Activated naive CD8-positive, alpha-beta T cell (primary cell): ENCODE measurements around the gene DOC2A.

Source experiments
- H3K27ac Mint-ChIP-seq: one replicate; pipeline ENCODE4 v1.8.0; 2021; ENCODE audit warnings: mixed read lengths
- H3K27me3 Mint-ChIP-seq: one replicate; pipeline ENCODE4 v1.8.0; 2021; ENCODE audit warnings: mixed read lengths
- H3K36me3 Mint-ChIP-seq: one replicate; pipeline ENCODE4 v1.8.0; 2021; ENCODE audit warnings: mixed read lengths
- H3K4me1 Mint-ChIP-seq: one replicate; pipeline ENCODE4 v1.8.0; 2021; ENCODE audit warnings: low read depth, mixed read lengths
- H3K4me3 Mint-ChIP-seq: one replicate; pipeline ENCODE4 v1.8.0; 2021; ENCODE audit warnings: mild to moderate bottlenecking, mixed read lengths
- H3K9me3 Mint-ChIP-seq: one replicate; pipeline ENCODE4 v1.8.0; 2021; ENCODE audit warnings: low read depth, mixed read lengths

DOC2A gene

GRCh38 chr16:30003670-30004423 is 7.0 kb downstream of the DOC2A start:
- H3K27me3 Mint-ChIP-seq: no peaks in the 10 kb centered on the region
- no peak overlapping the region for H3K4me3 Mint-ChIP-seq
- no peaks in the 10 kb centered on the region for H3K36me3 Mint-ChIP-seq
- H3K27ac Mint-ChIP-seq: peak overlapping the region; percentile 41
- H3K4me1 Mint-ChIP-seq: peaks cover 12% of the 10 kb centered on the region
- no peaks in the 10 kb centered on the region for H3K9me3 Mint-ChIP-seq

GRCh38 chr16:30002614-30003346 is 8.0 kb downstream of the DOC2A start:
- Mint-ChIP-seq H3K36me3 (no peaks in the 10 kb centered on the region), H3K4me3 (no peak overlapping the region), H3K9me3 (no peaks in the 10 kb centered on the region), H3K4me1 (peaks cover 19% of the 10 kb centered on the region), H3K27ac (peak overlapping the region; percentile 41), H3K27me3 (no peaks in the 10 kb centered on the region)

- Mint-ChIP-seq H3K9me3 (no peaks in the 10 kb centered on the region), H3K27ac (no peak overlapping the region), H3K36me3 (no peaks in the 10 kb centered on the region)
Measured at GRCh38 chr16:30000735-30001631, 9.8 kb downstream of the DOC2A start.

GRCh38 chr16:29999605-30000004 is 11.2 kb downstream of the DOC2A start:
- no peaks in the 10 kb centered on the region for H3K36me3 Mint-ChIP-seq
- H3K9me3 Mint-ChIP-seq: no peaks in the 10 kb centered on the region
- no peaks in the 10 kb centered on the region for H3K27me3 Mint-ChIP-seq
- H3K4me3 Mint-ChIP-seq: no peak overlapping the region
- H3K27ac Mint-ChIP-seq: peak overlapping the region; percentile 54
- peaks cover 31% of the 10 kb centered on the region for H3K4me1 Mint-ChIP-seq

More at GRCh38 chr16:30000735-30001631, 9.8 kb downstream of the DOC2A start:
- Mint-ChIP-seq H3K4me3 (no peak overlapping the region), H3K27me3 (no peaks in the 10 kb centered on the region), H3K4me1 (peaks cover 27% of the 10 kb centered on the region)

- Mint-ChIP-seq H3K9me3 (no peaks in the 10 kb centered on the region), H3K27ac (peak overlapping the region; percentile 99), H3K36me3 (no peaks in the 10 kb centered on the region), H3K4me3 (peak overlapping the region; percentile 97), H3K4me1 (peaks cover 32% of the 10 kb centered on the region), H3K27me3 (no peaks in the 10 kb centered on the region)
Measured at GRCh38 chr16:29996766-29997250, 14.0 kb downstream of the DOC2A start.

GRCh38 chr16:29995911-29996765 is 14.7 kb downstream of the DOC2A start, which contains the start of gene INO80E:
TSS of gene INO80E (plus strand) at chr16:29996241. CDS start at chr16:29996311, 70 bp downstream.
- Mint-ChIP-seq H3K27ac (peak within 1 kb of the TSS; percentile 99), H3K27me3 (no peaks in the 10 kb centered on the region), H3K4me3 (peak within 1 kb of the TSS; percentile 97), H3K9me3 (no peaks in the 10 kb centered on the region), H3K36me3 (no peaks in the 10 kb centered on the region), H3K4me1 (peaks cover 32% of the 10 kb centered on the region)

- H3K4me1 Mint-ChIP-seq: peaks cover 32% of the 10 kb centered on the region
- H3K36me3 Mint-ChIP-seq: peaks cover 1% of the 10 kb centered on the region
- no peaks in the 10 kb centered on the region for H3K9me3 Mint-ChIP-seq
- H3K27me3 Mint-ChIP-seq: no peaks in the 10 kb centered on the region
- peak within 1 kb of the TSS; percentile 99 for H3K27ac Mint-ChIP-seq
- H3K4me3 Mint-ChIP-seq: peak within 1 kb of the TSS; percentile 97
Measured at GRCh38 chr16:29995324-29995910, 15.4 kb downstream of the DOC2A start, which contains the start of gene HIRIP3. TSS of gene HIRIP3 (minus strand) at chr16:29995617. CDS start at chr16:29995605, 12 bp downstream.

- H3K36me3 Mint-ChIP-seq: peaks cover 3% of the 10 kb centered on the region
- H3K9me3 Mint-ChIP-seq: no peaks in the 10 kb centered on the region
- H3K27ac Mint-ChIP-seq: peak overlapping the region; percentile 99
Measured at GRCh38 chr16:29994600-29995323, 16.1 kb downstream of the DOC2A start.

GRCh38 chr16:29993903-29994599 is 16.8 kb downstream of the DOC2A start:
- Mint-ChIP-seq H3K4me3 (peak overlapping the region; percentile 97), H3K4me1 (peaks cover 27% of the 10 kb centered on the region), H3K27me3 (no peaks in the 10 kb centered on the region), H3K9me3 (no peaks in the 10 kb centered on the region), H3K36me3 (peaks cover 3% of the 10 kb centered on the region), H3K27ac (peak overlapping the region; percentile 99)

More at GRCh38 chr16:29994600-29995323, 16.1 kb downstream of the DOC2A start:
- H3K27me3 Mint-ChIP-seq: no peaks in the 10 kb centered on the region
- peaks cover 31% of the 10 kb centered on the region for H3K4me1 Mint-ChIP-seq
- peak overlapping the region; percentile 97 for H3K4me3 Mint-ChIP-seq

- peaks cover 3% of the 10 kb centered on the region for H3K36me3 Mint-ChIP-seq
- no peaks in the 10 kb centered on the region for H3K9me3 Mint-ChIP-seq
- peaks cover 24% of the 10 kb centered on the region for H3K4me1 Mint-ChIP-seq
- H3K4me3 Mint-ChIP-seq: peak overlapping the region; percentile 97
- H3K27me3 Mint-ChIP-seq: no peaks in the 10 kb centered on the region
- H3K27ac Mint-ChIP-seq: no peak overlapping the region
Measured at GRCh38 chr16:29993191-29993902, 17.5 kb downstream of the DOC2A start.

GRCh38 chr16:29992344-29992967 is 18.4 kb downstream of the DOC2A start:
- no peaks in the 10 kb centered on the region for H3K9me3 Mint-ChIP-seq
- peaks cover 18% of the 10 kb centered on the region for H3K4me1 Mint-ChIP-seq
- peak overlapping the region; percentile 47 for H3K27ac Mint-ChIP-seq
- H3K36me3 Mint-ChIP-seq: peaks cover 3% of the 10 kb centered on the region
- no peaks in the 10 kb centered on the region for H3K27me3 Mint-ChIP-seq
- peak overlapping the region; percentile 20 for H3K4me3 Mint-ChIP-seq

GRCh38 chr16:29991571-29991904 is 19.3 kb downstream of the DOC2A start:
- H3K4me1 Mint-ChIP-seq: peaks cover 12% of the 10 kb centered on the region
- H3K27ac Mint-ChIP-seq: no peak overlapping the region
- no peaks in the 10 kb centered on the region for H3K9me3 Mint-ChIP-seq
- peaks cover 3% of the 10 kb centered on the region for H3K36me3 Mint-ChIP-seq
- no peak overlapping the region for H3K4me3 Mint-ChIP-seq
- H3K27me3 Mint-ChIP-seq: no peaks in the 10 kb centered on the region
